ENCODE measurements around the gene TRMT2A.
A peak's percentile ranks its signal among the peaks of the same experiment; 100 is the strongest.

TRMT2A gene

GRCh38 chr22:20117633-20118299 lies 740 bp upstream of the TRMT2A start:
- DNase-seq: peak; percentile 34

GRCh38 chr22:20116376-20116950 lies 563 bp downstream of the TRMT2A start:
- DNase-seq: no peak

- no peak for DNase-seq
Observed at GRCh38 chr22:20115691-20116375, 1.2 kb downstream of the TRMT2A start, which contains the start of gene RANBP1. Gene RANBP1, plus strand, starts transcription at chr22:20116104. Its CDS starts 81 bp downstream, at chr22:20116185.

GRCh38 chr22:20114506-20115475 lies 2.2 kb downstream of the TRMT2A start:
- DNase-seq: no peak

- no peak for DNase-seq
Observed at GRCh38 chr22:20113551-20114310, 3.3 kb downstream of the TRMT2A start.

- DNase-seq: no peak
Observed at GRCh38 chr22:20112623-20113511, 4.2 kb downstream of the TRMT2A start.

GRCh38 chr22:20111689-20112622 lies 5.1 kb downstream of the TRMT2A start:
- DNase-seq: no peak

GRCh38 chr22:20111045-20111688 lies 5.9 kb downstream of the TRMT2A start:
- DNase-seq: no peak

- DNase-seq: no peak
Observed at GRCh38 chr22:20110359-20110985, 6.6 kb downstream of the TRMT2A start.

- no peak for DNase-seq
Observed at GRCh38 chr22:20109411-20110358, 7.3 kb downstream of the TRMT2A start.

GRCh38 chr22:20108757-20109230 lies 8.2 kb downstream of the TRMT2A start:
- no peak for DNase-seq

- no peak for DNase-seq
Observed at GRCh38 chr22:20107951-20108756, 8.9 kb downstream of the TRMT2A start.

GRCh38 chr22:20107471-20107901 lies 9.5 kb downstream of the TRMT2A start:
- DNase-seq: no peak

- no peak for DNase-seq
Observed at GRCh38 chr22:20106849-20107237, 10.2 kb downstream of the TRMT2A start.

GRCh38 chr22:20106205-20106848 lies 10.7 kb downstream of the TRMT2A start:
- no peak for DNase-seq

All from CD4-positive, alpha-beta T cell treated with Interleukin-4 for 4 hours (primary cell).